Stimulated activated CD8-positive, alpha-beta memory T cell treated with anti-CD3 and anti-CD28 coated beads, Interleukin-15, amount 100 ng/mL, for 4 hours (primary cell): ENCODE results near the gene ZDHHC8.
"Not testable (repeated sequence)": the region's sequence is repeated elsewhere in the genome, so short reads cannot be mapped to it uniquely, and the experiment has no call there.

ENCODE experiments used
- DNase-seq, 2 donors: peaks; one replicate each; pipeline ENCODE4 v3.0.0-alpha.2; 2020; ENCODE audit warnings: low read depth in 2 of 2

The ZDHHC8 gene

GRCh38 chr22:20158391-20159036 lies 26.9 kb downstream of the ZDHHC8 start:
- no peak for DNase-seq

GRCh38 chr22:20159076-20159475 lies 27.5 kb downstream of the ZDHHC8 start:
- DNase-seq, result no peak

GRCh38 chr22:20159531-20159930 lies 27.9 kb downstream of the ZDHHC8 start:
- DNase-seq, result not testable (repeated sequence)

GRCh38 chr22:20160041-20160440 lies 28.4 kb downstream of the ZDHHC8 start:
- no peak for DNase-seq

GRCh38 chr22:20164863-20165262 lies 33.3 kb downstream of the ZDHHC8 start:
- DNase-seq, result no peak

GRCh38 chr22:20165421-20165820 lies 33.8 kb downstream of the ZDHHC8 start:
- no peak for DNase-seq

GRCh38 chr22:20165913-20166312 lies 34.3 kb downstream of the ZDHHC8 start:
- no peak for DNase-seq

GRCh38 chr22:20166703-20167102 lies 35.1 kb downstream of the ZDHHC8 start:
- no peak for DNase-seq

- no peak for DNase-seq
These were observed 36.2 kb downstream of the ZDHHC8 start for GRCh38 chr22:20167643-20168322.

- no peak for DNase-seq
These were observed 37.7 kb downstream of the ZDHHC8 start for GRCh38 chr22:20169253-20169822.

- DNase-seq, result no peak
These were observed 38.6 kb downstream of the ZDHHC8 start for GRCh38 chr22:20170170-20170569.

GRCh38 chr22:20171288-20172140 lies 39.9 kb downstream of the ZDHHC8 start:
- no peak for DNase-seq

- DNase-seq, result no peak
These were observed 40.6 kb downstream of the ZDHHC8 start for GRCh38 chr22:20172141-20172613.

GRCh38 chr22:20173246-20173645 lies 41.6 kb downstream of the ZDHHC8 start:
- DNase-seq, result no peak

- DNase-seq, result no peak
These were observed 42.2 kb downstream of the ZDHHC8 start for GRCh38 chr22:20173772-20174171.

GRCh38 chr22:20174785-20175596 lies 43.4 kb downstream of the ZDHHC8 start:
- no peak for DNase-seq

GRCh38 chr22:20175597-20175900 lies 43.9 kb downstream of the ZDHHC8 start:
- no peak for DNase-seq

- DNase-seq, result no peak
These were observed 44.9 kb downstream of the ZDHHC8 start for GRCh38 chr22:20176421-20177085.

- no peak for DNase-seq
These were observed 45.8 kb downstream of the ZDHHC8 start for GRCh38 chr22:20177217-20177911.
